ENCODE results near the gene E2F7.

Gene E2F7

GRCh38 chr12:77032406-77032805 lies 33.0 kb downstream of the E2F7 start:
- DNase-seq (ENCODE audit: extremely low read depth, low read depth), result no peak
- H3K4me3 ChIP-seq (replicated peaks; ENCODE audit: low read depth, low read length), result no peak overlapping the region
- TF ChIP-seq CTCF (IDR thresholded peaks at IDR 0.05; ENCODE audit: low read depth, low read length, missing control alignments), result no peak

GRCh38 chr12:77031745-77032144 lies 33.6 kb downstream of the E2F7 start:
- H3K4me3 ChIP-seq (replicated peaks; ENCODE audit: low read depth, low read length), result no peak overlapping the region
- no peak for TF ChIP-seq CTCF (IDR thresholded peaks at IDR 0.05; ENCODE audit: low read depth, low read length, missing control alignments)
- no peak for DNase-seq (ENCODE audit: extremely low read depth, low read depth)

- no peak overlapping the region for H3K4me3 ChIP-seq (replicated peaks; ENCODE audit: low read depth, low read length)
- no peak for TF ChIP-seq CTCF (IDR thresholded peaks at IDR 0.05; ENCODE audit: low read depth, low read length, missing control alignments)
- DNase-seq (ENCODE audit: extremely low read depth, low read depth), result no peak
Observed at GRCh38 chr12:77025782-77026314, 39.5 kb downstream of the E2F7 start.

- no peak for DNase-seq (ENCODE audit: extremely low read depth, low read depth)
- no peak for TF ChIP-seq CTCF (IDR thresholded peaks at IDR 0.05; ENCODE audit: low read depth, low read length, missing control alignments)
- H3K4me3 ChIP-seq (replicated peaks; ENCODE audit: low read depth, low read length), result no peak overlapping the region
Observed at GRCh38 chr12:77023501-77023900, 41.9 kb downstream of the E2F7 start.

- H3K4me3 ChIP-seq (replicated peaks; ENCODE audit: low read depth, low read length), result no peak overlapping the region
- DNase-seq (ENCODE audit: extremely low read depth, low read depth), result no peak
- TF ChIP-seq CTCF (IDR thresholded peaks at IDR 0.05; ENCODE audit: low read depth, low read length, missing control alignments), result no peak
Observed at GRCh38 chr12:77019920-77020319, 45.4 kb downstream of the E2F7 start.

GRCh38 chr12:77016606-77017005 lies 48.8 kb downstream of the E2F7 start:
- no peak for DNase-seq (ENCODE audit: extremely low read depth, low read depth)
- TF ChIP-seq CTCF (IDR thresholded peaks at IDR 0.05; ENCODE audit: low read depth, low read length, missing control alignments), result no peak
- no peak overlapping the region for H3K4me3 ChIP-seq (replicated peaks; ENCODE audit: low read depth, low read length)

GRCh38 chr12:77013091-77013490 lies 52.3 kb downstream of the E2F7 start:
- DNase-seq (ENCODE audit: extremely low read depth, low read depth), result no peak
- H3K4me3 ChIP-seq (replicated peaks; ENCODE audit: low read depth, low read length), result no peak overlapping the region
- TF ChIP-seq CTCF (IDR thresholded peaks at IDR 0.05; ENCODE audit: low read depth, low read length, missing control alignments), result no peak

Data from HFF-Myc (cell line).